ENCODE data around the gene AFAP1.
A peak's percentile ranks its signal among the peaks of the same experiment; 100 is the strongest.

AFAP1 gene

GRCh38 chr4:7910952-7911578 is 28.6 kb downstream of the AFAP1 start:
- Histone ChIP-seq H3K4me3 (ENCODE audit: low read length in 2 of 2) (peak overlapping the region; percentile 49 to 66), H3K36me3 (ENCODE audit: control insufficient read depth in 2 of 2, insufficient read depth in 2 of 2, low read length in 2 of 2) (no peaks in the 10 kb centered on the region), H3K9me3 (ENCODE audit: control insufficient read depth in 2 of 2, low read length in 2 of 2) (no peaks in the 10 kb centered on the region), H3K4me1 (ENCODE audit: control insufficient read depth, insufficient read depth, low read length) (peaks cover 51% of the 10 kb centered on the region), H3K9ac (ENCODE audit: low read length in 2 of 2) (peak overlapping the region; percentile 61 to 74), H3K27ac (ENCODE audit: low read length) (peak overlapping the region; percentile 96), H3K27me3 (ENCODE audit: control insufficient read depth in 1 of 2, insufficient read depth in 2 of 2, low read length in 2 of 2) (no peaks in the 10 kb centered on the region)

- peak overlapping the region; percentile 61 to 74 for H3K9ac ChIP-seq (ENCODE audit: low read length in 2 of 2)
- no peaks in the 10 kb centered on the region for H3K9me3 ChIP-seq (ENCODE audit: control insufficient read depth in 2 of 2, low read length in 2 of 2)
- peak overlapping the region; percentile 96 for H3K27ac ChIP-seq (ENCODE audit: low read length)
- peaks cover 54% of the 10 kb centered on the region for H3K4me1 ChIP-seq (ENCODE audit: control insufficient read depth, insufficient read depth, low read length)
- peak overlapping the region; percentile 49 to 66 for H3K4me3 ChIP-seq (ENCODE audit: low read length in 2 of 2)
- no peaks in the 10 kb centered on the region for H3K36me3 ChIP-seq (ENCODE audit: control insufficient read depth in 2 of 2, insufficient read depth in 2 of 2, low read length in 2 of 2)
- no peaks in the 10 kb centered on the region for H3K27me3 ChIP-seq (ENCODE audit: control insufficient read depth in 1 of 2, insufficient read depth in 2 of 2, low read length in 2 of 2)
Measured at GRCh38 chr4:7910263-7910896, 29.3 kb downstream of the AFAP1 start.

GRCh38 chr4:7909463-7910262 is 30.0 kb downstream of the AFAP1 start:
- H3K27ac ChIP-seq (ENCODE audit: low read length): peak overlapping the region; percentile 96
- no peaks in the 10 kb centered on the region for H3K9me3 ChIP-seq (ENCODE audit: control insufficient read depth in 2 of 2, low read length in 2 of 2)
- H3K27me3 ChIP-seq (ENCODE audit: control insufficient read depth in 1 of 2, insufficient read depth in 2 of 2, low read length in 2 of 2): no peaks in the 10 kb centered on the region
- H3K4me1 ChIP-seq (ENCODE audit: control insufficient read depth, insufficient read depth, low read length): peaks cover 59% of the 10 kb centered on the region
- H3K9ac ChIP-seq (ENCODE audit: low read length in 2 of 2): peak overlapping the region; percentile 47 to 61
- no peaks in the 10 kb centered on the region for H3K36me3 ChIP-seq (ENCODE audit: control insufficient read depth in 2 of 2, insufficient read depth in 2 of 2, low read length in 2 of 2)
- H3K4me3 ChIP-seq (ENCODE audit: low read length in 2 of 2): peak overlapping the region; percentile 49 to 66

- Histone ChIP-seq H3K27ac (ENCODE audit: low read length) (peak overlapping the region; percentile 0), H3K36me3 (ENCODE audit: control insufficient read depth in 2 of 2, insufficient read depth in 2 of 2, low read length in 2 of 2) (no peaks in the 10 kb centered on the region), H3K9ac (ENCODE audit: low read length in 2 of 2) (no peak overlapping the region), H3K4me3 (ENCODE audit: low read length in 2 of 2) (peak overlapping the region in 1 of 2 donors; percentile 37), H3K27me3 (ENCODE audit: control insufficient read depth in 1 of 2, insufficient read depth in 2 of 2, low read length in 2 of 2) (no peaks in the 10 kb centered on the region), H3K4me1 (ENCODE audit: control insufficient read depth, insufficient read depth, low read length) (peaks cover 66% of the 10 kb centered on the region), H3K9me3 (ENCODE audit: control insufficient read depth in 2 of 2, low read length in 2 of 2) (no peaks in the 10 kb centered on the region)
Measured at GRCh38 chr4:7908668-7909067, 31.0 kb downstream of the AFAP1 start.

GRCh38 chr4:7907142-7907541 is 32.5 kb downstream of the AFAP1 start:
- H3K9me3 ChIP-seq (ENCODE audit: control insufficient read depth in 2 of 2, low read length in 2 of 2): no peaks in the 10 kb centered on the region
- H3K4me3 ChIP-seq (ENCODE audit: low read length in 2 of 2): peak overlapping the region in 1 of 2 donors; percentile 5
- no peaks in the 10 kb centered on the region for H3K27me3 ChIP-seq (ENCODE audit: control insufficient read depth in 1 of 2, insufficient read depth in 2 of 2, low read length in 2 of 2)
- H3K9ac ChIP-seq (ENCODE audit: low read length in 2 of 2): no peak overlapping the region
- H3K4me1 ChIP-seq (ENCODE audit: control insufficient read depth, insufficient read depth, low read length): peaks cover 77% of the 10 kb centered on the region
- peak overlapping the region; percentile 26 for H3K27ac ChIP-seq (ENCODE audit: low read length)
- H3K36me3 ChIP-seq (ENCODE audit: control insufficient read depth in 2 of 2, insufficient read depth in 2 of 2, low read length in 2 of 2): no peaks in the 10 kb centered on the region

GRCh38 chr4:7906171-7906701 is 33.4 kb downstream of the AFAP1 start:
- Histone ChIP-seq H3K4me3 (ENCODE audit: low read length in 2 of 2) (peak overlapping the region; percentile 17 to 64), H3K27ac (ENCODE audit: low read length) (peak overlapping the region; percentile 82), H3K27me3 (ENCODE audit: control insufficient read depth in 1 of 2, insufficient read depth in 2 of 2, low read length in 2 of 2) (no peaks in the 10 kb centered on the region), H3K4me1 (ENCODE audit: control insufficient read depth, insufficient read depth, low read length) (peaks cover 76% of the 10 kb centered on the region), H3K9me3 (ENCODE audit: control insufficient read depth in 2 of 2, low read length in 2 of 2) (no peaks in the 10 kb centered on the region), H3K36me3 (ENCODE audit: control insufficient read depth in 2 of 2, insufficient read depth in 2 of 2, low read length in 2 of 2) (no peaks in the 10 kb centered on the region), H3K9ac (ENCODE audit: low read length in 2 of 2) (peak overlapping the region; percentile 5 to 38)

GRCh38 chr4:7904952-7905915 is 34.4 kb downstream of the AFAP1 start:
- H3K27ac ChIP-seq (ENCODE audit: low read length): peak overlapping the region; percentile 82
- peak overlapping the region; percentile 17 to 64 for H3K4me3 ChIP-seq (ENCODE audit: low read length in 2 of 2)
- H3K4me1 ChIP-seq (ENCODE audit: control insufficient read depth, insufficient read depth, low read length): peaks cover 72% of the 10 kb centered on the region
- no peaks in the 10 kb centered on the region for H3K36me3 ChIP-seq (ENCODE audit: control insufficient read depth in 2 of 2, insufficient read depth in 2 of 2, low read length in 2 of 2)
- peak overlapping the region in 1 of 2 donors; percentile 38 for H3K9ac ChIP-seq (ENCODE audit: low read length in 2 of 2)
- H3K27me3 ChIP-seq (ENCODE audit: control insufficient read depth in 1 of 2, insufficient read depth in 2 of 2, low read length in 2 of 2): no peaks in the 10 kb centered on the region
- H3K9me3 ChIP-seq (ENCODE audit: control insufficient read depth in 2 of 2, low read length in 2 of 2): no peaks in the 10 kb centered on the region

GRCh38 chr4:7903791-7904516 is 35.7 kb downstream of the AFAP1 start:
- no peaks in the 10 kb centered on the region for H3K27me3 ChIP-seq (ENCODE audit: control insufficient read depth in 1 of 2, insufficient read depth in 2 of 2, low read length in 2 of 2)
- peaks cover 71% of the 10 kb centered on the region for H3K4me1 ChIP-seq (ENCODE audit: control insufficient read depth, insufficient read depth, low read length)
- H3K27ac ChIP-seq (ENCODE audit: low read length): peak overlapping the region; percentile 82
- H3K4me3 ChIP-seq (ENCODE audit: low read length in 2 of 2): peak overlapping the region in 1 of 2 donors; percentile 29
- no peaks in the 10 kb centered on the region for H3K9me3 ChIP-seq (ENCODE audit: control insufficient read depth in 2 of 2, low read length in 2 of 2)
- no peak overlapping the region for H3K9ac ChIP-seq (ENCODE audit: low read length in 2 of 2)
- no peaks in the 10 kb centered on the region for H3K36me3 ChIP-seq (ENCODE audit: control insufficient read depth in 2 of 2, insufficient read depth in 2 of 2, low read length in 2 of 2)

GRCh38 chr4:7902826-7903225 is 36.8 kb downstream of the AFAP1 start:
- no peaks in the 10 kb centered on the region for H3K27me3 ChIP-seq (ENCODE audit: control insufficient read depth in 1 of 2, insufficient read depth in 2 of 2, low read length in 2 of 2)
- H3K27ac ChIP-seq (ENCODE audit: low read length): peak overlapping the region; percentile 53
- no peak overlapping the region for H3K4me3 ChIP-seq (ENCODE audit: low read length in 2 of 2)
- H3K9me3 ChIP-seq (ENCODE audit: control insufficient read depth in 2 of 2, low read length in 2 of 2): no peaks in the 10 kb centered on the region
- peaks cover 71% of the 10 kb centered on the region for H3K4me1 ChIP-seq (ENCODE audit: control insufficient read depth, insufficient read depth, low read length)
- H3K36me3 ChIP-seq (ENCODE audit: control insufficient read depth in 2 of 2, insufficient read depth in 2 of 2, low read length in 2 of 2): no peaks in the 10 kb centered on the region
- H3K9ac ChIP-seq (ENCODE audit: low read length in 2 of 2): peak overlapping the region in 1 of 2 donors; percentile 29
